Measurements from ENCODE around the gene SH3BP5. TPM values are rescaled to one million over a fixed set of nuclear protein-coding genes. Genes with fewer than 3 reads are reported as not detected.

Gene SH3BP5
- total RNA-seq, 1 experiment from 2014 or later, result 0.82 TPM

DNA sequence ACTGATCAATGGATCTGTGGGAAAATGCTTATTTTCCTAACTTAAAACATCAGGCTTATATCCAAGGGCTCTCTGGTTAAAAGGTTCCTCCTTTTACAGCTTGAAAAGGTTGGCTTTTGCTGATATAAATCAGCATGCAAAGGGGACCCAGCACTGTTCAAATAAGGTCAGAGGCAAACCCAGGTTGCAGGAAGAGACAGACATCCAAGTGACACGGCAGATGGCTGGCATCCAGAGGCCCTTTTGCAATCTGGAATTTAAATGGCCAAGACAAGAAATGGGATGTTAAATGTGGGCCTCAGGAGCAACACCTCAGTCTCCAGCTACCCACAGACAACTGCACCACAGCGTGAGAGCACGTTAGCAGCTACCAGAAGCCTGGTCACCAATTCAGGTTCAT, 6.3 kb downstream of the SH3BP5 start:
- no peak overlapping the region for H3K4me2 ChIP-seq (ENCODE audit: low read depth, low read length, poor library complexity, severe bottlenecking)
- no peaks in the 10 kb centered on the region for H4K20me1 ChIP-seq (ENCODE audit: insufficient read depth, low read depth, low read length)
- H3K4me1 ChIP-seq (ENCODE audit: low read length), result no peaks in the 10 kb centered on the region
- no peak for DNase-seq
- no peaks in the 10 kb centered on the region for H3K27me3 ChIP-seq (ENCODE audit: low read length)
- H3K36me3 ChIP-seq (ENCODE audit: insufficient read depth, low read length), result no peaks in the 10 kb centered on the region
- H3K9ac ChIP-seq (ENCODE audit: low read length), result no peak overlapping the region
- H3K9me3 ChIP-seq (ENCODE audit: low read length), result no peaks in the 10 kb centered on the region
- H3K9me2 ChIP-seq (replicated peaks; ENCODE audit: insufficient read depth, low read length), result no peaks in the 10 kb centered on the region
- H3K4me3 ChIP-seq (ENCODE audit: low read length), result no peak overlapping the region
- H3K27ac ChIP-seq (ENCODE audit: low read length), result no peak overlapping the region
- no peak overlapping the region for H2AFZ ChIP-seq (ENCODE audit: low read length)
- no peaks in the 10 kb centered on the region for H3K79me2 ChIP-seq (ENCODE audit: low read length)

DNA sequence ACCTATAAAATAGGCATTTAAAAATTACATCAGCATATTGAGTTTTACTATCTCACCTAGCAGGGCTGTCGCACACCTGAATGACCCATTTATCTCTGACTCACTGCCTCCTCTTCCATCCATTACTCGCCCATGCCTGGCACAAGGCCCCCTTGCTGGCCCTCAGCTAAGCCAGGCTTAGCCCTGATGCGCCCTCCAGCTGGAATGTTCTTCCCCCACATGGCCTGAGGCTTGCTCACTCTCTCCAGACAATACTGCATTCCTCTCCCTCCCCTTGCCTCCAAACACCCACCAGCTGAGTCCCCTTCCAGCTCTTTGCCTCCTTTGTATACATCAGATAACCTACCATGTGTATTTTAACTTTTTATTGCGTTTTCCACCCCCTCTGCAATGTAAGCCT, 7.2 kb downstream of the SH3BP5 start:
- no peak overlapping the region for H3K9ac ChIP-seq (ENCODE audit: low read length)
- H2AFZ ChIP-seq (ENCODE audit: low read length), result no peak overlapping the region
- no peak overlapping the region for H3K4me3 ChIP-seq (ENCODE audit: low read length)
- no peaks in the 10 kb centered on the region for H3K9me2 ChIP-seq (replicated peaks; ENCODE audit: insufficient read depth, low read length)
- H3K27me3 ChIP-seq (ENCODE audit: low read length), result no peaks in the 10 kb centered on the region
- no peaks in the 10 kb centered on the region for H3K4me1 ChIP-seq (ENCODE audit: low read length)
- no peaks in the 10 kb centered on the region for H4K20me1 ChIP-seq (ENCODE audit: insufficient read depth, low read depth, low read length)
- no peak for DNase-seq
- H3K79me2 ChIP-seq (ENCODE audit: low read length), result no peaks in the 10 kb centered on the region
- no peak overlapping the region for H3K4me2 ChIP-seq (ENCODE audit: low read depth, low read length, poor library complexity, severe bottlenecking)
- H3K9me3 ChIP-seq (ENCODE audit: low read length), result no peaks in the 10 kb centered on the region
- no peaks in the 10 kb centered on the region for H3K36me3 ChIP-seq (ENCODE audit: insufficient read depth, low read length)
- H3K27ac ChIP-seq (ENCODE audit: low read length), result no peak overlapping the region

DNA sequence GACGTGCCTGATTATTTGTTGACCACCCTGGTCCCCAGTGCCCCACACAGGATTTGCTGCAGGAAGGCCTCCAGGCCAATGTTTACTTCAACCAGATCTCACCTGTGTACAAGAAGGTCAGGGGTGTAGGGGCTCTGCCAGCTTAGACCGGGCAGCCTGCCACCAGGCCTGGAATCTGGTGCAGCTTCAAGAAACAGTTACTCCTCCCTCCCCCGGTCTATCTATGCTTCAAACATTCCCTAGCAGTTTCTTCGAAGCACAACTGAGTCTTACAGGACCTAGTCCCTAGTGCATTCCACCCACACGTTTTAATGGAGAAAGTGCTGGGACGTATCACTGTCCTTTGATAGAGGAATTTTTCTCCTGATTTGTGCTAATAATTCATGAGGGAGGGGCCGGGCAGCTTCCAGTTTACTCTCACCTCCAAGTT, 8.0 kb downstream of the SH3BP5 start:
- no peak for DNase-seq
- H3K4me3 ChIP-seq (ENCODE audit: low read length), result no peak overlapping the region
- no peak overlapping the region for H3K27ac ChIP-seq (ENCODE audit: low read length)
- H3K9ac ChIP-seq (ENCODE audit: low read length), result no peak overlapping the region
- H4K20me1 ChIP-seq (ENCODE audit: insufficient read depth, low read depth, low read length), result no peaks in the 10 kb centered on the region
- no peaks in the 10 kb centered on the region for H3K9me2 ChIP-seq (replicated peaks; ENCODE audit: insufficient read depth, low read length)
- no peaks in the 10 kb centered on the region for H3K79me2 ChIP-seq (ENCODE audit: low read length)
- no peak overlapping the region for H2AFZ ChIP-seq (ENCODE audit: low read length)
- no peaks in the 10 kb centered on the region for H3K36me3 ChIP-seq (ENCODE audit: insufficient read depth, low read length)
- H3K4me2 ChIP-seq (ENCODE audit: low read depth, low read length, poor library complexity, severe bottlenecking), result no peak overlapping the region
- no peaks in the 10 kb centered on the region for H3K27me3 ChIP-seq (ENCODE audit: low read length)
- no peaks in the 10 kb centered on the region for H3K4me1 ChIP-seq (ENCODE audit: low read length)
- H3K9me3 ChIP-seq (ENCODE audit: low read length), result no peaks in the 10 kb centered on the region

DNA sequence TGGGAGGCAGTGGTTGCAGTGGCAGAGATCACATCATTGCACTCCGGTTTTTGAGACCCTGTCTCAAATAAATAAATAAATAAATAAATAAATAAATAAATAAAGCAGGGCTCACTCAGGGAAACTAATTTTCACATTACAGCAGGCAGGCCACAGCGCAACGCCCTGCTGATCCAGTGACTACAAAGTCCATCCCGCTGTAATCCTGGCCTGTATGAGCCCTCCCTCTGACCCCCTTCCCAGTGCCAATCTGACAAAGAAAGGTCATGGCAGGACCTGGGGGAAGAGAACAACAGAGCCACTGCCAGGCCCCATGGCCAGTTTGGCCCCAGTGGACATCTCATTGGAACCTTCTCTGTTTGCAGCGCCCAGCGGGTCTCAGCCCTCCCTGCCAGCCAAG, 9.3 kb downstream of the SH3BP5 start:
- no peak overlapping the region for H3K27ac ChIP-seq (ENCODE audit: low read length)
- H3K9ac ChIP-seq (ENCODE audit: low read length), result no peak overlapping the region
- H2AFZ ChIP-seq (ENCODE audit: low read length), result no peak overlapping the region
- no peaks in the 10 kb centered on the region for H3K4me1 ChIP-seq (ENCODE audit: low read length)
- no peaks in the 10 kb centered on the region for H3K9me3 ChIP-seq (ENCODE audit: low read length)
- no peaks in the 10 kb centered on the region for H3K27me3 ChIP-seq (ENCODE audit: low read length)
- no peaks in the 10 kb centered on the region for H3K9me2 ChIP-seq (replicated peaks; ENCODE audit: insufficient read depth, low read length)
- no peaks in the 10 kb centered on the region for H4K20me1 ChIP-seq (ENCODE audit: insufficient read depth, low read depth, low read length)
- no peak overlapping the region for H3K4me2 ChIP-seq (ENCODE audit: low read depth, low read length, poor library complexity, severe bottlenecking)
- no peak for DNase-seq
- no peak overlapping the region for H3K4me3 ChIP-seq (ENCODE audit: low read length)
- no peaks in the 10 kb centered on the region for H3K79me2 ChIP-seq (ENCODE audit: low read length)
- H3K36me3 ChIP-seq (ENCODE audit: insufficient read depth, low read length), result no peaks in the 10 kb centered on the region

DNA sequence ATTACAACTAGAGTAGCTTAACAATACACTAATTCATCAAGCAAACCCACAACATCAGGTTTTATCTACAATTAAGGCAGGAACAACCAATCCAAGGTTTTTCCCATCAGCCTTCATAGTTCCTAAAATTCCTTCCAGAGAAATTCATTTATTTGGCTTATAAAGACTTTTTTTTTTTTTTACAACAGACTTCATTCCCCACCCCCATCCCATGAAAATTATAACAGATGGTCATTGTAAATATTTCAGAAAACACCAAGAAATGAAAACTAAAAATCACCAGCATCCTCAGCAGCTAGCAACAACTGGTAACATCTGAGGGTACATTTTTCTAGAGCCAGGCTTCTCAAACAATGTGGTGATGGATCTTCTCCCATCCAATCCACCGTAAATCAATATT, 11.0 kb downstream of the SH3BP5 start:
- Histone ChIP-seq H3K4me3 (ENCODE audit: low read length) (no peak overlapping the region), H4K20me1 (ENCODE audit: insufficient read depth, low read depth, low read length) (no peaks in the 10 kb centered on the region), H3K9me2 (replicated peaks; ENCODE audit: insufficient read depth, low read length) (no peaks in the 10 kb centered on the region), H3K4me1 (ENCODE audit: low read length) (no peaks in the 10 kb centered on the region), H3K36me3 (ENCODE audit: insufficient read depth, low read length) (no peaks in the 10 kb centered on the region), H2AFZ (ENCODE audit: low read length) (no peak overlapping the region), H3K9me3 (ENCODE audit: low read length) (no peaks in the 10 kb centered on the region), H3K79me2 (ENCODE audit: low read length) (no peaks in the 10 kb centered on the region), H3K27me3 (ENCODE audit: low read length) (no peaks in the 10 kb centered on the region), H3K9ac (ENCODE audit: low read length) (no peak overlapping the region), H3K4me2 (ENCODE audit: low read depth, low read length, poor library complexity, severe bottlenecking) (no peak overlapping the region), H3K27ac (ENCODE audit: low read length) (no peak overlapping the region)
- no peak for DNase-seq

DNA sequence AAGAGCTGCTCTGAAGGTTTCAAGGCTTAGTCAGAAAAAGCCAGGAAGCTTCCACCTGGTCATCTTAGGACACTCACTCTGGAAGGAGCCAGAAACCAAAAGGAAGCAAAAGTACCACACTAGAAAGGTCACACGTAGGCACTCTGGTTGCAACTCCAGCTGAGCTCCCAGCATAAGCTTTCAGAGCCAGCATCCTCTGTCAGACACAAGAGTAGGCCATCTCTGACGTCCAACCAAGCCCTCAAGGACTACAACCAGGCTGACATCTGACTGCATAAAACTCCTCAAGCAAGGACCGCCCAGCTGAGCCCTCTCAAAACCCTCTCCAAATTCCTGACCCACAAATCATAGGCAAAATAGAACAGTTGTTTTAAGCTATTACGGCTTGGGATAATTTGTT, 12.8 kb downstream of the SH3BP5 start:
- H3K4me1 ChIP-seq (ENCODE audit: low read length), result no peaks in the 10 kb centered on the region
- H3K9ac ChIP-seq (ENCODE audit: low read length), result no peak overlapping the region
- H3K9me2 ChIP-seq (replicated peaks; ENCODE audit: insufficient read depth, low read length), result no peaks in the 10 kb centered on the region
- no peak for DNase-seq
- no peak overlapping the region for H3K4me3 ChIP-seq (ENCODE audit: low read length)
- no peaks in the 10 kb centered on the region for H3K27me3 ChIP-seq (ENCODE audit: low read length)
- no peaks in the 10 kb centered on the region for H3K79me2 ChIP-seq (ENCODE audit: low read length)
- H3K27ac ChIP-seq (ENCODE audit: low read length), result no peak overlapping the region
- H2AFZ ChIP-seq (ENCODE audit: low read length), result no peak overlapping the region
- no peaks in the 10 kb centered on the region for H3K9me3 ChIP-seq (ENCODE audit: low read length)
- no peaks in the 10 kb centered on the region for H3K36me3 ChIP-seq (ENCODE audit: insufficient read depth, low read length)
- no peaks in the 10 kb centered on the region for H4K20me1 ChIP-seq (ENCODE audit: insufficient read depth, low read depth, low read length)
- no peak overlapping the region for H3K4me2 ChIP-seq (ENCODE audit: low read depth, low read length, poor library complexity, severe bottlenecking)

DNA sequence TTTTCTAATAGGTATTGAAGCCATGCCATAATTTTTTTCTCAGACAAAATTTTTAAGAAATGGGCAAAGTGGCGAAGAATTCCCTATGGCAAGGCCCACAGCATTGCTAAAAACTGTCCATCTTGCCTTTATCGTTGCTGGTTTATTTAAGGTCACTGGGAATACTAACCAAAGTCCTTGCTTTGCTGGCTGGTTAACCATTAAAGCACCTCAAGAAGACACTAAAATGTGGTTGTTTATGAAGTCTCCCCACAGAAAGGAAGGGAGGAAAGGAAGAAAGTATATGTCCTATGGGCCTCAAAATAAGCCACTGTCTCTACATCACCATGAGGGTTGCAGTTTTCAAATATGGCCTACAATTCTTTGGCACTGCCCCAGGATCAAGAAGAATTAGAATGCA, 13.2 kb downstream of the SH3BP5 start:
- H3K4me2 ChIP-seq (ENCODE audit: low read depth, low read length, poor library complexity, severe bottlenecking), result no peak overlapping the region
- no peak overlapping the region for H3K27ac ChIP-seq (ENCODE audit: low read length)
- H4K20me1 ChIP-seq (ENCODE audit: insufficient read depth, low read depth, low read length), result no peaks in the 10 kb centered on the region
- no peak overlapping the region for H2AFZ ChIP-seq (ENCODE audit: low read length)
- no peak overlapping the region for H3K9ac ChIP-seq (ENCODE audit: low read length)
- H3K4me3 ChIP-seq (ENCODE audit: low read length), result no peak overlapping the region
- H3K9me2 ChIP-seq (replicated peaks; ENCODE audit: insufficient read depth, low read length), result no peaks in the 10 kb centered on the region
- H3K36me3 ChIP-seq (ENCODE audit: insufficient read depth, low read length), result no peaks in the 10 kb centered on the region
- no peaks in the 10 kb centered on the region for H3K27me3 ChIP-seq (ENCODE audit: low read length)
- no peak for DNase-seq
- no peaks in the 10 kb centered on the region for H3K4me1 ChIP-seq (ENCODE audit: low read length)
- H3K79me2 ChIP-seq (ENCODE audit: low read length), result no peaks in the 10 kb centered on the region
- no peaks in the 10 kb centered on the region for H3K9me3 ChIP-seq (ENCODE audit: low read length)

DNA sequence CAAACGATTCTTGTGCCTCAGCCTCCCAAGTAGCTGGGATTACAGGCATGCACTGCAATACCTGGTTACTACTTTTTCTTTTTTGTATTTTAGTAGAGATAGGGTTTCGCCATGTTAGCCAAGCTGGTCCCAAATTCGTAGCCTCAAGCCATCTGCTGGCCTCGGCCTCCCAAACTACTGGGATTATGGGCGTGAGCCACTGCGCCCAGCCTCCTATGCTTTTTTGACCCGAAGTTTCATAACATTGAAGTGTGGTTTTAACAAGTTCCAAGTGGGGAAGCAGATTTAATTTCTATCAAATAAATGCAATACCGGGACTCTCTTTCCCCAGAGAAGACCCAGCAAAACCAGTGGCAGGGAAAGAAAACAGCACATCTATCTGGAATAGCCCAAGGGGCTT, 13.7 kb downstream of the SH3BP5 start:
- DNase-seq, result no peak
- H3K4me1 ChIP-seq (ENCODE audit: low read length), result no peaks in the 10 kb centered on the region
- no peak overlapping the region for H3K4me2 ChIP-seq (ENCODE audit: low read depth, low read length, poor library complexity, severe bottlenecking)
- H3K79me2 ChIP-seq (ENCODE audit: low read length), result no peaks in the 10 kb centered on the region
- H3K9ac ChIP-seq (ENCODE audit: low read length), result no peak overlapping the region
- no peak overlapping the region for H2AFZ ChIP-seq (ENCODE audit: low read length)
- no peaks in the 10 kb centered on the region for H3K36me3 ChIP-seq (ENCODE audit: insufficient read depth, low read length)
- no peak overlapping the region for H3K27ac ChIP-seq (ENCODE audit: low read length)
- no peaks in the 10 kb centered on the region for H4K20me1 ChIP-seq (ENCODE audit: insufficient read depth, low read depth, low read length)
- no peak overlapping the region for H3K4me3 ChIP-seq (ENCODE audit: low read length)
- H3K9me2 ChIP-seq (replicated peaks; ENCODE audit: insufficient read depth, low read length), result no peaks in the 10 kb centered on the region
- H3K27me3 ChIP-seq (ENCODE audit: low read length), result no peaks in the 10 kb centered on the region
- H3K9me3 ChIP-seq (ENCODE audit: low read length), result no peaks in the 10 kb centered on the region

DNA sequence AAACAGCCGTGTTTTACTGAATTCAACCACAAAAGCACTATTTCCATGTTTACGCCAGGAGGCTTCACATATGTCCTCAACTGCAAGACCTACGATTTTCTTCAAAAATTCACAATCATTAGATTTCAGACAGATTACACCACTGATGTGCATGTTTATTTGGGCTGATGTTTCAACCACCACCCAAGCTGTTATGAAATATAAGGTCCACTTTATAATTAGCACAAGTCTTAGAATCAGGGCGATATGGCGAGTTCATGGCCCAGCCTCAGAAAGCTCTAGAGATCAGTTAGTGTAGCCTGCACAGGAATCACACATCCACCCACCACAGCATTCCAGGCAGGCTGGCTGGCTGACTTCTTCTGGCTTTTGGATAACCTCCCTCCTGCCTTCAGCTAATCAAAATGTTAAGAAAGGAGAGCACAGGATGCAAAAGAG, 15.4 kb downstream of the SH3BP5 start:
- no peak for DNase-seq
- H3K9me3 ChIP-seq (ENCODE audit: low read length), result no peaks in the 10 kb centered on the region
- H3K4me2 ChIP-seq (ENCODE audit: low read depth, low read length, poor library complexity, severe bottlenecking), result no peak overlapping the region
- no peaks in the 10 kb centered on the region for H3K4me1 ChIP-seq (ENCODE audit: low read length)
- no peaks in the 10 kb centered on the region for H4K20me1 ChIP-seq (ENCODE audit: insufficient read depth, low read depth, low read length)
- H3K4me3 ChIP-seq (ENCODE audit: low read length), result no peak overlapping the region
- H3K79me2 ChIP-seq (ENCODE audit: low read length), result no peaks in the 10 kb centered on the region
- no peak overlapping the region for H3K9ac ChIP-seq (ENCODE audit: low read length)
- H3K9me2 ChIP-seq (replicated peaks; ENCODE audit: insufficient read depth, low read length), result no peaks in the 10 kb centered on the region
- H2AFZ ChIP-seq (ENCODE audit: low read length), result no peak overlapping the region
- H3K27ac ChIP-seq (ENCODE audit: low read length), result no peak overlapping the region
- H3K27me3 ChIP-seq (ENCODE audit: low read length), result no peaks in the 10 kb centered on the region
- no peaks in the 10 kb centered on the region for H3K36me3 ChIP-seq (ENCODE audit: insufficient read depth, low read length)
